B cell (primary cell): ENCODE measurements around the gene ABCA12. TPM values are rescaled to one million over a fixed set of nuclear protein-coding genes. Genes with fewer than 3 reads are reported as not detected.

ENCODE experiments used
- ATAC-seq: fragments of 200-7000 bp; cut with Tn5 transposase; one replicate; pipeline ENCODE4 v1.10.0; 2021; ENCODE audit warnings: low read depth, mild to moderate bottlenecking, moderate number of reproducible peaks, moderate library complexity
- CTCF ChIA-PET: fragments of 350-600 bp; sonication (Branson Sonifier 250); formaldehyde crosslinking; loops from one replicate; lab custom pipeline; 2021; ENCODE audit warnings: antibody characterized with exemption, inconsistent platforms; lab: Charles Lee
- POLR2A ChIA-PET: fragments of 350-600 bp; sonication (Branson Sonifier 250); formaldehyde crosslinking; loops from one replicate; lab custom pipeline; 2021; ENCODE audit warnings: antibody characterized with exemption; lab: Charles Lee
- DNase-seq: peaks from one replicate; pipeline ENCODE4 v3.0.0; 2013
- H2AFZ ChIP-seq: 2 replicates; pipeline ENCODE4 v1.6.1; 2012; ENCODE audit warnings: mild to moderate bottlenecking, low read depth, low read length; ENCODE audit not compliant: insufficient read depth, poor library complexity, severe bottlenecking
- H3K27ac ChIP-seq, 2 donors: 1 replicate in 1 of 2; 2 replicates in 1 of 2; pipeline ENCODE4 v1.5.1; 2012 to 2013; ENCODE audit warnings: low read length in 2 of 2, mild to moderate bottlenecking in 2 of 2, moderate library complexity in 1 of 2
- H3K27me3 ChIP-seq, 4 experiments: fragments of 200-600 bp in 1 of 4; sonication (generic) in 1 of 4; replicated peaks in 1 of 4; 1 replicate in 2 of 4; 2 replicates in 2 of 4; pipeline versions ENCODE4 v1.6.1 to v1.7.0; 2013 to 2016; ENCODE audit warnings: low read length in 3 of 4, mild to moderate bottlenecking in 2 of 4, mixed read lengths in 1 of 4, moderate library complexity in 1 of 4; ENCODE audit not compliant: insufficient read depth in 4 of 4, control insufficient read depth in 3 of 4; ENCODE audit errors: control extremely low read depth in 1 of 4
- H3K36me3 ChIP-seq, 2 experiments: replicated peaks in 1 of 2; 1 replicate in 1 of 2; 2 replicates in 1 of 2; pipeline versions ENCODE4 v1.6.1 to v1.7.1; 2013; ENCODE audit warnings: low read length in 1 of 2; ENCODE audit not compliant: insufficient read depth in 2 of 2, control insufficient read depth in 1 of 2; ENCODE audit errors: control extremely low read depth in 1 of 2, extremely low read depth in 1 of 2
- H3K4me1 ChIP-seq, 2 donors: fragments of 200-600 bp in 1 of 2; sonication (generic) in 1 of 2; 1 replicate in 1 of 2; 2 replicates in 1 of 2; pipeline versions ENCODE4 v1.5.1 to v1.6.1; 2013 to 2017; ENCODE audit warnings: low read length in 2 of 2; ENCODE audit not compliant: control insufficient read depth in 2 of 2, insufficient read depth in 2 of 2
- H3K4me2 ChIP-seq: replicated peaks from 2 replicates; pipeline ENCODE3; 2012; ENCODE audit warnings: mild to moderate bottlenecking, low read depth, low read length; ENCODE audit not compliant: poor library complexity, severe bottlenecking
- H3K4me3 ChIP-seq, 5 experiments: fragments of 200-600 bp in 1 of 5; sonication (generic) in 1 of 5; 1 replicate in 3 of 5; 2 replicates in 2 of 5; pipeline versions ENCODE4 v1.5.1 to v1.7.0; 2011 to 2016; ENCODE audit warnings: low read length in 4 of 5, mild to moderate bottlenecking in 4 of 5, low read depth in 2 of 5, control low read depth in 1 of 5, moderate library complexity in 1 of 5; ENCODE audit not compliant: insufficient read depth in 1 of 5; ENCODE audit errors: control extremely low read depth in 1 of 5, extremely low read depth in 1 of 5
- H3K79me2 ChIP-seq: fragments of 200-600 bp; sonication (generic); one replicate; pipeline ENCODE4 v1.6.0; 2016; ENCODE audit warnings: low read length; ENCODE audit not compliant: control insufficient read depth, insufficient read depth
- H3K9ac ChIP-seq: fragments of 200-600 bp; sonication (generic); 2 replicates; pipeline ENCODE4 v1.6.1; 2017; ENCODE audit warnings: mild to moderate bottlenecking, low read length, moderate library complexity
- H3K9me3 ChIP-seq, 3 donors: one replicate each; pipeline versions ENCODE4 v1.6.1 to v1.7.1; 2013; ENCODE audit warnings: low read length in 2 of 3; ENCODE audit not compliant: control insufficient read depth in 2 of 3, insufficient read depth in 1 of 3; ENCODE audit errors: control extremely low read depth in 1 of 3
- H4K20me1 ChIP-seq: 2 replicates; pipeline ENCODE4 v1.6.0; 2012; ENCODE audit warnings: mild to moderate bottlenecking, low read length; ENCODE audit not compliant: insufficient read depth, control insufficient read depth, poor library complexity, severe bottlenecking
- H3K27ac Mint-ChIP-seq: one replicate; pipeline ENCODE4 v1.8.0; 2021; ENCODE audit warnings: mixed read lengths
- H3K27me3 Mint-ChIP-seq: one replicate; pipeline ENCODE4 v1.8.0; 2021; ENCODE audit warnings: mixed read lengths
- H3K4me1 Mint-ChIP-seq: one replicate; pipeline ENCODE4 v1.8.0; 2021; ENCODE audit warnings: mixed read lengths
- H3K4me3 Mint-ChIP-seq: one replicate; pipeline ENCODE4 v1.8.0; 2021; ENCODE audit warnings: mixed read lengths
- H3K9me3 Mint-ChIP-seq: one replicate; pipeline ENCODE4 v1.8.0; 2022; ENCODE audit warnings: mixed read lengths; ENCODE audit not compliant: insufficient read depth
- EZH2 ChIP-seq: IDR thresholded peaks from 2 replicates; pipeline ENCODE4 v1.6.1; 2012; ENCODE audit warnings: borderline replicate concordance, low read depth, mild to moderate bottlenecking, moderate library complexity, low read length; ENCODE audit not compliant: insufficient read depth, poor library complexity, severe bottlenecking
- WGBS: methylation state at CpG from one replicate; pipeline ENCODE4 v1.1.5; 2013; ENCODE audit warnings: missing lambda C conversion rate; ENCODE audit not compliant: insufficient coverage; 5-methylcytosine and 5-hydroxymethylcytosine counted together
- intact Hi-C: fragments of 100-400 bp; cut with micrococcal nuclease; formaldehyde crosslinking; loops from one replicate; pipeline ENCODE4 v1.10.0; 2022
- polyA plus RNA-seq: library from polyadenylated mRNA; depleted of rRNA; stranded (reverse); fragments of >200 nt; gene quantifications from 2 replicates; pipeline ENCODE4 v1.2.3, GENCODE V29; 2012
- total RNA-seq, 2 donors: library from RNA; stranded (reverse); fragments of 120-200 nt in 1 of 2; gene quantifications; 1 replicate in 1 of 2; 2 replicates in 1 of 2; pipeline versions ENCODE4 v1.2.3 to v1.2.4, GENCODE V29; 2013 to 2022
- TF ChIP-seq, protein P1 (sequence below): fragments of 200-600 bp; IDR thresholded peaks from one replicate; pipeline ENCODE4 v1.8.0; 2022; ENCODE audit warnings: antibody characterized with exemption, mild to moderate bottlenecking

The ABCA12 gene
- total and polyA plus RNA-seq, 2 donors (not counting 1 experiment from before 2014, with no cell fraction given), result not detected

GRCh38 chr2:215027779-215028178, 110.6 kb downstream of the ABCA12 start:
- H3K9ac ChIP-seq, result no peak overlapping the region
- no peaks in the 10 kb centered on the region for H3K36me3 ChIP-seq
- Mint-ChIP-seq H3K4me1 (no peaks in the 10 kb centered on the region), H3K9me3 (no peaks in the 10 kb centered on the region), H3K4me3 (no peak overlapping the region), H3K27ac (no peak overlapping the region), H3K27me3 (no peaks in the 10 kb centered on the region)
- DNase-seq (no peak), ATAC-seq (no peak)
- no peaks in the 10 kb centered on the region for H3K27me3 ChIP-seq
- WGBS, result no CpG with 5 or more reads among the region's 2 CpGs
- H2AFZ ChIP-seq, result no peak overlapping the region
- ChIA-PET POLR2A (no interaction called here), CTCF (no interaction called here)
- no peak overlapping the region for H3K4me2 ChIP-seq
- no peaks in the 10 kb centered on the region for H3K79me2 ChIP-seq
- intact Hi-C loops, result no loop called here
- H3K4me1 ChIP-seq, result no peaks in the 10 kb centered on the region
- H3K9me3 ChIP-seq, result no peaks in the 10 kb centered on the region
- no peak overlapping the region for H3K4me3 ChIP-seq
- no peak for TF ChIP-seq EZH2
- TF ChIP-seq, protein P1, sequence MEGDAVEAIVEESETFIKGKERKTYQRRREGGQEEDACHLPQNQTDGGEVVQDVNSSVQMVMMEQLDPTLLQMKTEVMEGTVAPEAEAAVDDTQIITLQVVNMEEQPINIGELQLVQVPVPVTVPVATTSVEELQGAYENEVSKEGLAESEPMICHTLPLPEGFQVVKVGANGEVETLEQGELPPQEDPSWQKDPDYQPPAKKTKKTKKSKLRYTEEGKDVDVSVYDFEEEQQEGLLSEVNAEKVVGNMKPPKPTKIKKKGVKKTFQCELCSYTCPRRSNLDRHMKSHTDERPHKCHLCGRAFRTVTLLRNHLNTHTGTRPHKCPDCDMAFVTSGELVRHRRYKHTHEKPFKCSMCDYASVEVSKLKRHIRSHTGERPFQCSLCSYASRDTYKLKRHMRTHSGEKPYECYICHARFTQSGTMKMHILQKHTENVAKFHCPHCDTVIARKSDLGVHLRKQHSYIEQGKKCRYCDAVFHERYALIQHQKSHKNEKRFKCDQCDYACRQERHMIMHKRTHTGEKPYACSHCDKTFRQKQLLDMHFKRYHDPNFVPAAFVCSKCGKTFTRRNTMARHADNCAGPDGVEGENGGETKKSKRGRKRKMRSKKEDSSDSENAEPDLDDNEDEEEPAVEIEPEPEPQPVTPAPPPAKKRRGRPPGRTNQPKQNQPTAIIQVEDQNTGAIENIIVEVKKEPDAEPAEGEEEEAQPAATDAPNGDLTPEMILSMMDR, result no peak
- no peaks in the 10 kb centered on the region for H4K20me1 ChIP-seq
- H3K27ac ChIP-seq, result no peak overlapping the region

- POLR2A ChIA-PET, result no interaction called here
- H4K20me1 ChIP-seq, result no peaks in the 10 kb centered on the region
- no peak overlapping the region for H3K4me3 Mint-ChIP-seq
- H3K27ac ChIP-seq, result no peak overlapping the region
- no peak overlapping the region for H3K9ac ChIP-seq
- TF ChIP-seq, protein P1, result no peak
- no peak for TF ChIP-seq EZH2
- ATAC-seq (no peak), DNase-seq (no peak)
- H3K27me3 ChIP-seq, result no peaks in the 10 kb centered on the region
- no peaks in the 10 kb centered on the region for H3K9me3 Mint-ChIP-seq
- H3K4me1 Mint-ChIP-seq, result peaks cover 2% of the 10 kb centered on the region
- H3K4me1 ChIP-seq, result no peaks in the 10 kb centered on the region
- no peaks in the 10 kb centered on the region for H3K27me3 Mint-ChIP-seq
- no peak overlapping the region for H3K4me3 ChIP-seq
- intact Hi-C loops, result no loop called here
- H3K9me3 ChIP-seq, result no peaks in the 10 kb centered on the region
- H3K27ac Mint-ChIP-seq, result no peak overlapping the region
- 100% methylated on average over 1 of the region's 2 CpGs for WGBS
- H3K4me2 ChIP-seq, result no peak overlapping the region
- CTCF ChIA-PET, result no interaction called here
- no peaks in the 10 kb centered on the region for H3K36me3 ChIP-seq
- no peaks in the 10 kb centered on the region for H3K79me2 ChIP-seq
- H2AFZ ChIP-seq, result no peak overlapping the region
These were observed 115.5 kb downstream of the ABCA12 start for GRCh38 chr2:215022910-215023309.
